T-helper 17 cell (primary cell): ENCODE measurements around the gene CLCN2. TPM values are rescaled to one million over a fixed set of nuclear protein-coding genes. Genes with fewer than 3 reads are reported as not detected.
"Not testable (repeated sequence)": the region's sequence is repeated elsewhere in the genome, so short reads cannot be mapped to it uniquely, and the experiment has no call there.

Experiments used
- ATAC-seq: fragments of 150-1000 bp; cut with Tn5 transposase; 2 replicates; pipeline ENCODE4 v1.10.0; 2021; ENCODE audit warnings: mild to moderate bottlenecking, moderate library complexity
- DNase-seq, 3 donors: peaks; one replicate each; pipeline versions ENCODE4 v3.0.0 to v3.0.0-alpha.2; 2020 to 2021
- H3K9me3 ChIP-seq: one replicate; pipeline ENCODE4 v1.7.0; 2013; ENCODE audit warnings: low read length, mild to moderate bottlenecking; ENCODE audit not compliant: control insufficient read depth, poor library complexity, severe bottlenecking
- H3K27ac Mint-ChIP-seq: one replicate; pipeline ENCODE4 v1.8.0; 2022; ENCODE audit warnings: mild to moderate bottlenecking, moderate library complexity, mixed read lengths
- H3K27me3 Mint-ChIP-seq: one replicate; pipeline ENCODE4 v1.8.0; 2022; ENCODE audit warnings: mixed read lengths
- H3K36me3 Mint-ChIP-seq: one replicate; pipeline ENCODE4 v1.8.0; 2022; ENCODE audit warnings: low read depth, mixed read lengths
- H3K4me1 Mint-ChIP-seq: one replicate; pipeline ENCODE4 v1.8.0; 2022; ENCODE audit warnings: mild to moderate bottlenecking, mixed read lengths
- H3K4me3 Mint-ChIP-seq: one replicate; pipeline ENCODE4 v1.8.0; 2022; ENCODE audit warnings: mild to moderate bottlenecking, moderate library complexity, mixed read lengths
- total RNA-seq, 4 donors: library from RNA in 2 of 4; stranded (reverse) in 2 of 4; gene quantifications; one replicate each; pipeline ENCODE4 v1.2.3 and lab custom pipeline; 2022 to 2026

Gene CLCN2
- total RNA-seq, 2 donors from 2014 or later: 4.6 TPM

DNA sequence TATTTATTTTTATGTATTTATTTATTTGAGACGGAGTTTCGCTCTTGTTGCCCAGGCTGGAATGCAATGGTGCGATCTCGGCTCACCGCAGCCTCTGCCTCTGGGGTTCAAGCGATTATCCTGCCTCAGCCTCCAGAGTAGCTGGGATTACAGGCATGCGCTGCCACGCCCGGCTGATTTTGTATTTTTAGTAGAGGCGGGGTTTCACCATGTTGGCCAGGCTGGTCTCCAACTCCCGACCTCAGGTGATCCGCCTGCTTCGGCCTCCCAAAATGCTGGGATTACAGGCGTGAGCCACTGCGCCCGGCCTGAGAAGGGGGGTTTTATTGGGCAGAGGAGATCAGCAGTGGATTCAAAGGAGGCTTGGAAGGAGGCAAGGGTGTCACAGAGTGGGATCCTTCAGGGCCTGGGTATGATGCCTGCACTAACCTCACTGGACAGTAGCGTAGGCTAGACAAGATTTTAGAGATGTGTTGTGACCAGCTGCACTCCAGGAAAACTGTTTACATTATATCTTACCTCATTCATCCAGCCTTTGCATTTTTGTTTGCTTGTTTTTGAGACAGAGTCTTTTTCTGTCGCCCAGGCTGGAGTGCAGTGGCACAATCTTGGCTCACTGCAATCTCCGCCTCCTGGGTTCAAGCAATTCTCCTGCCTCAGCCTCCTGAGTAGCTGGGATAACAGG is 21.8 kb downstream of the CLCN2 start:
- not testable (repeated sequence) for H3K4me3 Mint-ChIP-seq, H3K36me3 Mint-ChIP-seq, ATAC-seq, H3K27ac Mint-ChIP-seq, H3K9me3 ChIP-seq, DNase-seq, H3K27me3 Mint-ChIP-seq
- peaks cover 31% of the 10 kb centered on the region for H3K4me1 Mint-ChIP-seq

DNA sequence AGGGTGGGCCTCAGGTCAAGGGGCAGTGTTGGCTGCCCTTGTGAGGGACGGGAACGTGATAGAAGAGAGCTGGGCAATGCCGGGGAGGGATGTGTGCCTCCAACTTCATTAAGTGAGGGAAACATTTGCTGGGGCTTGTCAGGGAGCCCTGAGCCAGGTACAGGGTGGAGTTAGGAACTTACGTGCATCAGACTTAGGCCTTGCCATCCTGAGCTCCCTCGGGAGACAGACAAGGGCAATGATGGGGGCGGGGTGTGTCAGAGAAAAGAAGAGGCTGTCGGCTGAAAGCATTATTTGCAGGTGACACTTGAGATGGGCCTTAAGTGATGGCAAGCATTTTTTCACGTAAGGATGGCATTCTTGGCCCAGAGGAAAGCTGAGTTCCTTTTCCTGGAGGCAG is 22.4 kb downstream of the CLCN2 start:
- DNase-seq (no peak), ATAC-seq (no peak)
- no peaks in the 10 kb centered on the region for H3K9me3 ChIP-seq
- H3K4me1 Mint-ChIP-seq: peaks cover 35% of the 10 kb centered on the region
- no peak overlapping the region for H3K27ac Mint-ChIP-seq
- peaks cover 7% of the 10 kb centered on the region for H3K27me3 Mint-ChIP-seq
- peaks cover 4% of the 10 kb centered on the region for H3K36me3 Mint-ChIP-seq
- H3K4me3 Mint-ChIP-seq: peak overlapping the region; percentile 57

DNA sequence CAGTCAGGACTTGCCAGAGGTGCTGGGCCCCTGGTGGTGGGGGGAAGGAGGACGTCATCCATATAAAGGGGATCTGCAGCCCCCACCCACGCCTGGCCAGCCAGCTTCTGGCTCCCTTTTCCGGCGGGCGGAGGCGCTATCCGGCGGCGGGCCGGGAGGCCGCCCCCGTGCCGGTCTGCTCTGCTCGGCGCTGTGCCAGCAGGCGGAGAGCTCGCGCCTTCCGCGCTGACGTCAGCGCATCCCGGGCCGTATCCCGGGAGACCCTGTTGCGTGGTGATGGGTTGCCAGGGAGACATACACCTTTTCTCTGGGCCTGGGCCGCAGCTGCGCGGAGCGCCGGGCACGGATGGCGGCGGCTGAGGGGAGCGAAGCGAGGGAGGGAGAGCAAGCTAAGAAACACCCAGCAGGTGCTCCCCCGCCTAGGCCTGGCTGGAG is 22.9 kb downstream of the CLCN2 start:
- ATAC-seq: no peak
- peak overlapping the region; percentile 95 for H3K27ac Mint-ChIP-seq
- H3K36me3 Mint-ChIP-seq: peaks cover 8% of the 10 kb centered on the region
- peaks cover 40% of the 10 kb centered on the region for H3K4me1 Mint-ChIP-seq
- H3K4me3 Mint-ChIP-seq: peak overlapping the region; percentile 93
- peak in 1 of 3 donors; percentile 18 for DNase-seq
- no peaks in the 10 kb centered on the region for H3K9me3 ChIP-seq
- H3K27me3 Mint-ChIP-seq: peaks cover 7% of the 10 kb centered on the region

DNA sequence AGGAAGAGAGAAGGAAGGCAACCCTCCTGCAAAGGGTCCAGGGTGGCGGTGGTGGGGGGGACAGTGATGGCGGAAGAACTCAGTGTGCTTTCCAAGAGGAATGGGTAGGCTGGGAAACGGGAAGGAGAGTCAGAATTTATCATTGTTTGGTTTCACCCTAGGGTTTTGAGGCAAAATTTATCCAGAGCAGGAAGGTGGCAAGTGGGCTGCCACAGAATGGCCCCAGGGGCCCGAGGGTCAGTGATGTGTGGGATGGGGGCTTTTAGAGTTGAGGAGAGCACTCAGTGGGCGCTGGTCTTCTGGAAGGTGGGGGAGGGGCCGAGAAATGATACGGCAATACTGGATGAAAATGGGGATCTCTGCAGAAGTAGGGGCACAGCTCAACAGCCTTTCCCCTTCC is 23.4 kb downstream of the CLCN2 start:
- DNase-seq: no peak
- no peaks in the 10 kb centered on the region for H3K9me3 ChIP-seq
- H3K27me3 Mint-ChIP-seq: peaks cover 7% of the 10 kb centered on the region
- H3K36me3 Mint-ChIP-seq: peaks cover 13% of the 10 kb centered on the region
- H3K4me1 Mint-ChIP-seq: peaks cover 45% of the 10 kb centered on the region
- H3K27ac Mint-ChIP-seq: peak overlapping the region; percentile 95
- no peak for ATAC-seq
- H3K4me3 Mint-ChIP-seq: peak overlapping the region; percentile 93

DNA sequence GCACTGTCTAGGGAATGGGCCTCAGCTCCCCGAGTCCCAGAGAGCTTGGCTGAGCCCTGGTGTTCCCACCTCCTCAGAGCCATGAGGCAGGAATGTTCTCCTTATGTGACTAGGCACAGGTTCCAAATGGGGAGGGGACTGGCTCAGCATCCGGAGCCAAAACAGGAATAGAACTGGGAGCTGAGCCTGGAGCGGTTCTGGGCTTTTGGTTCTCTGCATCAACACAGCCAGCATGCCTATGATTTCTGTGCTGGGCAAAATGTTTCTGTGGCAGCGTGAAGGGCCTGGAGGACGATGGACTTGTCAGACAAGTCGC is 24.0 kb downstream of the CLCN2 start, which contains the start of gene FAM131A:
Gene FAM131A (plus strand): TSS at position 202 of the 316 bp plus-strand sequence. CDS start 31 bp downstream, at position 233.
- ATAC-seq: no peak

DNA sequence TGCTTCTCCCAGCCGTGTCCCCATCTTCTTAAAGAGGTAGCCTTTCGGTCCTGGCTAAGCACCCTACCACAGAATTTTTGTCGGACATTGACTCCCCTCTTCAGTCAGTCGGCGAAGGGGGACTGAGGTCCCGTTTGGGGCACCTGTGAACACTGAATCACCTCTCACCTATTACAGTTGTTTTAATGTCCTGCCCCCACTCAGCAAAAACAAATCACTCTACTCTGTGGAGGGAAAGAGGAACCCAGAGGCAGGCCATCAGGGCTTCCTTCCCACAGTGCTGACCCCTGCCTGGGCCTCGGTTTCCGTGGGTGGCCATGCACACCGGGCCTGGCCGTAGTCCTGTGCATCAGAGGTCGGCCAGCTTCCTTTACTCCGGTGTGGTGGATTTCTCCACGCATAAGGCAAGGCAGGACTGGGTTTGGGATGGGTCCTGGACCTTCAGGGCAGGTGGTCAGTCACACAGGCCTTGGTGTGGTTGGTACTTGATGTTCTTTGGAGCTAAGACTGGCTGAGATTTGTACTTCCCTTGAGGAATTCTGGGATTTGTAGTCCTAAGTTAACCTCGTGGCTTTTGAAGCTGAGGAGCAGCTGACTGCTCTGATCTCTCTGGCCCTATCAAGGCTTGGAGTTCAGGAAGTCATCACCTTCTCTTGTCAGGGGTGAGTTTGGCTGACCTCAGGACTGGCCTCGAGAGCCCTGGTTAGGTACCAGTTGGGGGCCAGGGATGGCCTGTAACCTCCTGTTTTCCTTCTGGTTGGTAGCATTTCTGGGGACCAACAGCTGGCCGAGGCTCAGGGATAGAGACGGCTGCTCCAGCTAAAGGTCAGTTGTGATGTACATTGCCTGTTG is 24.6 kb downstream of the CLCN2 start:
- Mint-ChIP-seq H3K4me1 (peaks cover 54% of the 10 kb centered on the region), H3K27me3 (peaks cover 7% of the 10 kb centered on the region), H3K36me3 (peaks cover 19% of the 10 kb centered on the region), H3K27ac (peak overlapping the region; percentile 95), H3K4me3 (peak overlapping the region; percentile 93)
- no peak for DNase-seq
- H3K9me3 ChIP-seq: no peaks in the 10 kb centered on the region
- no peak for ATAC-seq

More for the DNA sequence above, 24.0 kb downstream of the CLCN2 start, which contains the start of gene FAM131A:
- no peaks in the 10 kb centered on the region for H3K9me3 ChIP-seq
- peak within 1 kb of the TSS; percentile 93 for H3K4me3 Mint-ChIP-seq
- H3K27me3 Mint-ChIP-seq: peaks cover 7% of the 10 kb centered on the region
- H3K27ac Mint-ChIP-seq: peak within 1 kb of the TSS; percentile 95
- no peak for DNase-seq
- peaks cover 52% of the 10 kb centered on the region for H3K4me1 Mint-ChIP-seq
- H3K36me3 Mint-ChIP-seq: peaks cover 19% of the 10 kb centered on the region

DNA sequence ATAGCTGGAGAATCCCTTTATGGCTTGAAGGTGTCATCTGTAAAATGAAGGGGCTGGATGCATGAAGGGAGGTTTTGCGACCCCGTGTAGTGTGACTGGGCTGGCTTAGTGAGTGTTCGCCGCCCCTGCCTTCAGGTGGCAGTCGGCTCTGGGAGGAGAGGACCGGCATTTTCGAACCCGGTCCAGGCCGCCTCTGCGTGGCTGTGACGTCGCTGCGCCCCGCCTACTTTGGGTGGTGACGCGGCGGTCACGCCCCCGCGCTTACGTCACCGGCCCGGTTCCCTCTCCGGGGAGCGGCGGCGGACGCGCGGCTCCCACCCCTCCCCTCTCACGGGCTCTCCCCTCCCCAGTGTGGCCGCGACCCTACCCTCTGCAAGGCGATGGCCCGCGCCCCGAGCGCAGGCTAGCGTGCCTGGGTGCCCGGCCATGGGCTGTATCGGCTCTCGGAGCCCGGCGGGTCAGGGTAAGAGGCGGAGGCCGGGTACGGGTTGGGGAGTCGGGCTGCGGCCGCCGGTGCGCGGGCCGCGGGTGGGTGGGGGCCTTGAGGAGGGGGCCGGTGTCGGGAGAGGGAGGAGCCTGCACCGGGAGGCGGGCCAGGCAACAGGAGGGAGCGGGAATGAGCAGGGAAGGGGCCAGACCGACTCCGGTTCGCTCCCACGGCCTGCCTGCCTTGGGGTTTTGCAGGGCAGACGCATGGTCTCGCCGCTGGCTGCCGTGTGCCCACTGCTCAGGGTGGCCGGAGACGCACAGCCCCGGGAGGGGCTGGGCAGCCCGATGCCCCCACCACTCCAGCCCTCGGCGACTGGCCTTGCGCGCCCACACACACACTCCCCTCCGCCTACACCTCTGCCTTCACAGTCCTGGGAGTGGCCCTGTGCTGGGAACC is 25.5 kb downstream of the CLCN2 start:
- Mint-ChIP-seq H3K27ac (peak overlapping the region; percentile 95), H3K36me3 (peaks cover 19% of the 10 kb centered on the region), H3K4me3 (peak overlapping the region; percentile 93), H3K4me1 (peaks cover 51% of the 10 kb centered on the region), H3K27me3 (peaks cover 7% of the 10 kb centered on the region)
- peak; percentile 80 for ATAC-seq
- peak; percentile 82 to 89 (median 84) for DNase-seq
- H3K9me3 ChIP-seq: no peaks in the 10 kb centered on the region

DNA sequence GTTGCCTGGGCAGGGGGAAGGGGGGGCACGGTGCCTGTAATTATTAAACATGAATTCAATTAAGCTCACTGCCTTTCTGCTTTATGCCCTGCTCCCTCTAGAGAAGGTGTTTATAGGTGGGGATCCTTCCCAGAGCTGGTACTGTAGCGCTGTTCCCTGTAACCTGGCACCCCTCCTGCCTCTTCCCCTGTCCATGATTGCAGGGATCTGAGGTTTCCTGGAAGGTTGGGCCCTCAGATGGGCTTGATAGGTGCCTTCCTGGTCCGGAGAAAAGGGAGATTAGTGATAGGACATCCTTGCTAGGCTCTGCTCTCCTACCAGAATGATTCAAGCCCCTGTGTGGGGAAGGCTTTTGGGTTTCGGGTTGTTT is 26.1 kb downstream of the CLCN2 start:
- DNase-seq: no peak

DNA sequence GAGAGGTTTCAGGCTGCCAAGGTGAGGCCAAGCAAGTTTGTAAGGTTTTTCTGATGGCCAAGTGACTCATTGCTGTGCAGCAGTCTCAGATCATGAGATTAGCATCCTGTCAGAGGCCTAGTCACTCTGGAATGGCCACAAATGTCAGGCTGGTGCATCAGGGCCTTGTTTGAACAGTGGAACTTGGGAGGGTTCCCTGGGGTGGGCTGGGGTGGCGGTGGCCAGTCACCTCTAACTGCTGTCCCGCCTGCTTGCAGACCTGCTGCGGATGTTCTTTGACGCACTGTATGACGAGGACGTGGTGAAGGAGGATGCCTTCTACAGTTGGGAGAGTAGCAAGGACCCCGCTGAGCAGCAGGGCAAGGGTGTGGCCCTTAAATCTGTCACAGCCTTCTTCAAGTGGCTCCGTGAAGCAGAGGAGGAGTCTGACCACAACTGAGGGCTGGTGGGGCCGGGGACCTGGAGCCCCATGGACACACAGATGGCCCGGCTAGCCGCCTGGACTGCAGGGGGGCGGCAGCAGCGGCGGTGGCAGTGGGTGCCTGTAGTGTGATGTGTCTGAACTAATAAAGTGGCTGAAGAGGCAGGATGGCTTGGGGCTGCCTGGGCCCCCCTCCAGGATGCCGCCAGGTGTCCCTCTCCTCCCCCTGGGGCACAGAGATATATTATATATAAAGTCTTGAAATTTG is 26.8 kb downstream of the CLCN2 start:
- Mint-ChIP-seq H3K27me3 (peaks cover 7% of the 10 kb centered on the region), H3K36me3 (peaks cover 20% of the 10 kb centered on the region), H3K4me1 (peaks cover 46% of the 10 kb centered on the region), H3K27ac (peak overlapping the region; percentile 95), H3K4me3 (peak overlapping the region; percentile 77)
- DNase-seq (peak in 1 of 3 donors; percentile 22), ATAC-seq (peak; percentile 33)
- H3K9me3 ChIP-seq: no peaks in the 10 kb centered on the region

More for the DNA sequence above, 26.1 kb downstream of the CLCN2 start:
- Mint-ChIP-seq H3K4me1 (peaks cover 45% of the 10 kb centered on the region), H3K27me3 (peaks cover 7% of the 10 kb centered on the region), H3K36me3 (peaks cover 19% of the 10 kb centered on the region), H3K4me3 (peak overlapping the region; percentile 93), H3K27ac (peak overlapping the region; percentile 95)
- H3K9me3 ChIP-seq: no peaks in the 10 kb centered on the region
- ATAC-seq: peak; percentile 5

DNA sequence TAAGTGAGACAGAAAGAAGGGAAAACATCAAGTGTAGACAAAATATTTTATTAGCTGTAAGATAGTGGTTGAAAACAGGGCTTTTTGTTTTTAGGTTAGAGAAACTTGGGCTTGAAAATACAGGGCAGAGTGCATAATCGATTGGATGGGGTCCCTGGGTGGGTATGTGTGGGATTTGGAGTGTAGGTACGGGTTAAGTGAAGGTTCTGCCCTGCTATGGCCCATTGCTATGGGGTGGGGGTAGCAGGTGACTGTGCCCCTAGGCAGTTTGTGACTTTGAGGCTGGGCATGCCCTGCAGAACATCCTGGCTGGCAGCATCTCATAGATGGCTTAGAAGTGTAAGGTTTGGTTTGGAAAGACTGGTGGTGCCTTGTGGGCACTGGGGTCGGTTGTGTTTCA is 27.7 kb downstream of the CLCN2 start:
- no peak for DNase-seq
- ATAC-seq: no peak
- Mint-ChIP-seq H3K36me3 (peaks cover 26% of the 10 kb centered on the region), H3K4me1 (peaks cover 44% of the 10 kb centered on the region), H3K27ac (peak overlapping the region; percentile 95), H3K4me3 (peak overlapping the region; percentile 59), H3K27me3 (peaks cover 7% of the 10 kb centered on the region)
- no peaks in the 10 kb centered on the region for H3K9me3 ChIP-seq

DNA sequence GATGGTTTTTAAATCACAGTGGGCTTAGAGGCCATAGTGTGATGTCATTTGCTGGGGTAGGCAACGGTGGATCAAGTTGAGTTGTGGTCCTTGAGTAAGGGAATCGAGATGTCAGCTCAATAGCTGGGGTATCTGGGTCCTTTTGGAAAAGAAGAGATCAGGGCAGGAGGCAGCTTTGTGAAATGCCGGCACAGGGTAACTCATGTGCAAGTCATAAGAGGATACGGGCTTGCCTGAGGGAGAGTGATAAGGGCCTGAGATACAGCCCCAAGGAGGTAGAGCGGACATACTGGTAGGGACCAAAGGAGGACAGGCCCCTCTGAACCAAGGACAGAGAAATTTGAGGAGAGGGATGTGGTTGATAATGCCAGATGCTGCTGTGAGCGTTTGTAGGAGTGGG is 28.2 kb downstream of the CLCN2 start:
- peaks cover 29% of the 10 kb centered on the region for H3K36me3 Mint-ChIP-seq
- peak overlapping the region; percentile 95 for H3K27ac Mint-ChIP-seq
- H3K4me3 Mint-ChIP-seq: peak overlapping the region; percentile 59
- ATAC-seq (no peak), DNase-seq (no peak)
- H3K27me3 Mint-ChIP-seq: peaks cover 7% of the 10 kb centered on the region
- H3K9me3 ChIP-seq: no peaks in the 10 kb centered on the region
- peaks cover 44% of the 10 kb centered on the region for H3K4me1 Mint-ChIP-seq

DNA sequence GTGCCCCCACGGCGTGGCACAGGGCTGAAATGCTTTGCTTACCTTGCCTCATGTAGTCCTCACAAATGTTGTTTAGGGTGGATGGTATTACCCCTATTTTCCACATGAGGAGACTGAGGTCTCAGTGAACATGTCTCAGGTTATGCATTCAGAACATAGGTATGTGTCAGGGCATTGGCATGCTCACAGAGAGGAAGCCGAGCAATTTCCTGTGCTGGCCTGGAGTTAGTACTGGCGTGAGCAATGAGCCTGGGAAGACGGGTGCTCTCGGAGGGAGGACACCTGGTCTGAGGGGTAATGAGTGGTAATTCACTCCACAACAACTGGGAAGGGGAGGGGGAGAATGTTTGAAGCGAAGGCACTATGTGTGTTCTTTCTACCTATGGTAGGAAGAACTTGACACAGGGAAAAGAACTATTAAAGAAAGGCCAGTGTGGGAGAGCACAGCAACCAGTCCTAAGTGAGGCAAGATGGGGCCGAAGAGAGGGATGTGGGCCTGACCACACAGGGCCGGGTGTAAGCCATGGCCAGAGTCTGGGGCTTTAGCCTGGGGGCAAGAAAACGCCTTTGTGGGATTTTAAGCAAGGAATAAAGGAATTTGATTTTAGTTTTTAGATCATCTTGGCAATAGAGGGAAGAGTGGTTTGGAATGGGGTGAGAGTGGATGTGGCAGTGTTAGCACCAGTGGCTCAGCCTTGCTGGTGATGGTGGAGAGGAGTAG is 28.9 kb downstream of the CLCN2 start:
- no peak for DNase-seq
- no peaks in the 10 kb centered on the region for H3K9me3 ChIP-seq
- Mint-ChIP-seq H3K27ac (peak overlapping the region; percentile 95), H3K4me1 (peaks cover 39% of the 10 kb centered on the region), H3K4me3 (peak overlapping the region; percentile 25), H3K36me3 (peaks cover 26% of the 10 kb centered on the region), H3K27me3 (peaks cover 4% of the 10 kb centered on the region)
- ATAC-seq: no peak
